ENCODE data around the gene ANKFY1. TPM values are rescaled to one million over a fixed set of nuclear protein-coding genes. Genes with fewer than 3 reads are reported as not detected.
"Not testable (repeated sequence)": the region's sequence is repeated elsewhere in the genome, so short reads cannot be mapped to it uniquely, and the experiment has no call there.

The ANKFY1 gene
- total RNA-seq, 1 donor from 2014 or later = 80.5 TPM

DNA sequence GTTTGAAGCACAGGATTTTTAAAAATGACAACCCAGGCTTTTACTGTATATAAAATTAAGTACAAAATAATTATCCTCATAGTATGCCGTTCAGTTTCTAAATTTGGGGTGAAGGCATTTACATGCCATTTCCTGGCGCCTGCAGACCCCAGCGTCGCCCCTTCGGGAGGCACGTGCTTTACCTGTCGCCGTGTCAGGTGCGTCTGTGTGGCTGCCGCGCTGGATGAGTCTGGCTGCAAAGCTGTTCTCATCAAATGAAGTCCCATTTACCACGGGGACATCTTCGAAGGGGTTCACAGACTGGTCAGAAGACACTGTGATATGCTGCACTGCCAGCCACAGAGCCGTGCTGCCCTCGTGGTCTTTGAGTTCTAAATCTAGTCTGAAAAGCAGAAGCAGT, 69.0 kb downstream of the ANKFY1 start:
- no peaks in the 10 kb centered on the region for H3K27me3 Mint-ChIP-seq (ENCODE audit: unreplicated experiment)
- H3K36me3 Mint-ChIP-seq (ENCODE audit: unreplicated experiment) = no peaks in the 10 kb centered on the region
- TF ChIP-seq, protein P1, sequence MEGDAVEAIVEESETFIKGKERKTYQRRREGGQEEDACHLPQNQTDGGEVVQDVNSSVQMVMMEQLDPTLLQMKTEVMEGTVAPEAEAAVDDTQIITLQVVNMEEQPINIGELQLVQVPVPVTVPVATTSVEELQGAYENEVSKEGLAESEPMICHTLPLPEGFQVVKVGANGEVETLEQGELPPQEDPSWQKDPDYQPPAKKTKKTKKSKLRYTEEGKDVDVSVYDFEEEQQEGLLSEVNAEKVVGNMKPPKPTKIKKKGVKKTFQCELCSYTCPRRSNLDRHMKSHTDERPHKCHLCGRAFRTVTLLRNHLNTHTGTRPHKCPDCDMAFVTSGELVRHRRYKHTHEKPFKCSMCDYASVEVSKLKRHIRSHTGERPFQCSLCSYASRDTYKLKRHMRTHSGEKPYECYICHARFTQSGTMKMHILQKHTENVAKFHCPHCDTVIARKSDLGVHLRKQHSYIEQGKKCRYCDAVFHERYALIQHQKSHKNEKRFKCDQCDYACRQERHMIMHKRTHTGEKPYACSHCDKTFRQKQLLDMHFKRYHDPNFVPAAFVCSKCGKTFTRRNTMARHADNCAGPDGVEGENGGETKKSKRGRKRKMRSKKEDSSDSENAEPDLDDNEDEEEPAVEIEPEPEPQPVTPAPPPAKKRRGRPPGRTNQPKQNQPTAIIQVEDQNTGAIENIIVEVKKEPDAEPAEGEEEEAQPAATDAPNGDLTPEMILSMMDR (IDR thresholded peaks at IDR 0.05; ENCODE audit: partially characterized antibody, unreplicated experiment) = no peak
- DNase-seq = no peak
- H3K9me3 Mint-ChIP-seq (ENCODE audit: unreplicated experiment) = no peaks in the 10 kb centered on the region
- H3K4me1 Mint-ChIP-seq (ENCODE audit: low read depth, unreplicated experiment) = peaks cover 2% of the 10 kb centered on the region
- no peak overlapping the region for H3K4me3 Mint-ChIP-seq (ENCODE audit: unreplicated experiment)
- no peak overlapping the region for H3K27ac Mint-ChIP-seq (ENCODE audit: unreplicated experiment)

- H3K9me3 Mint-ChIP-seq (ENCODE audit: unreplicated experiment); H3K36me3 Mint-ChIP-seq (ENCODE audit: unreplicated experiment); H3K27ac Mint-ChIP-seq (ENCODE audit: unreplicated experiment); H3K4me3 Mint-ChIP-seq (ENCODE audit: unreplicated experiment); DNase-seq; H3K4me1 Mint-ChIP-seq (ENCODE audit: low read depth, unreplicated experiment); H3K27me3 Mint-ChIP-seq (ENCODE audit: unreplicated experiment): not testable (repeated sequence)
Measured at GRCh38 chr17:4190791-4191190, 73.0 kb downstream of the ANKFY1 start.

DNA sequence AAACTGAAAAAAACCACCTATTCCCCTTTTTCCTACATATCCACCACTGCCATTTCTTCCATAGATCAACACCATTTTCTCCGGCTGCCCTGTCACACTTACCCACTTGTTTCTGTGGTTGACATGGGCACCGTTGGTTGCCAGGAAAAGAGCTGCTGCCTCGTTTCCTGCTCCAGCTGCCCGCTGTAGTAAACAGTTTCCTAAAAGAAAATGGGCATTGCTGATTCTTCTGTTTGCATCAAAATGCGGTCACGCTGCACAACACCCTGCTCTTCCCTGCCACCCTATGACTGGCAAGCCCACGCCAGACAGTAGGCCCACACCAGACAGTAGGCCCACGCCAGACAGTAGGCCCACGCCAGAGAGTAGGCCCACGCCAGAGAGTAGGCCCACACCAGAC, 74.5 kb downstream of the ANKFY1 start:
- no peak for DNase-seq
- peaks cover 8% of the 10 kb centered on the region for H3K36me3 Mint-ChIP-seq (ENCODE audit: unreplicated experiment)
- H3K9me3 Mint-ChIP-seq (ENCODE audit: unreplicated experiment) = peaks cover 1% of the 10 kb centered on the region
- H3K4me1 Mint-ChIP-seq (ENCODE audit: low read depth, unreplicated experiment) = no peaks in the 10 kb centered on the region
- TF ChIP-seq, protein P1 (IDR thresholded peaks at IDR 0.05; ENCODE audit: partially characterized antibody, unreplicated experiment) = no peak
- H3K4me3 Mint-ChIP-seq (ENCODE audit: unreplicated experiment) = no peak overlapping the region
- no peak overlapping the region for H3K27ac Mint-ChIP-seq (ENCODE audit: unreplicated experiment)
- no peaks in the 10 kb centered on the region for H3K27me3 Mint-ChIP-seq (ENCODE audit: unreplicated experiment)

GRCh38 chr17:4188076-4188475, 75.7 kb downstream of the ANKFY1 start:
- Mint-ChIP-seq H3K4me1 (ENCODE audit: low read depth, unreplicated experiment) (no peaks in the 10 kb centered on the region), H3K4me3 (ENCODE audit: unreplicated experiment) (no peak overlapping the region), H3K27ac (ENCODE audit: unreplicated experiment) (no peak overlapping the region), H3K36me3 (ENCODE audit: unreplicated experiment) (peaks cover 8% of the 10 kb centered on the region), H3K27me3 (ENCODE audit: unreplicated experiment) (no peaks in the 10 kb centered on the region), H3K9me3 (ENCODE audit: unreplicated experiment) (peaks cover 1% of the 10 kb centered on the region)
- TF ChIP-seq, protein P1 (IDR thresholded peaks at IDR 0.05; ENCODE audit: partially characterized antibody, unreplicated experiment) = no peak
- no peak for DNase-seq

DNA sequence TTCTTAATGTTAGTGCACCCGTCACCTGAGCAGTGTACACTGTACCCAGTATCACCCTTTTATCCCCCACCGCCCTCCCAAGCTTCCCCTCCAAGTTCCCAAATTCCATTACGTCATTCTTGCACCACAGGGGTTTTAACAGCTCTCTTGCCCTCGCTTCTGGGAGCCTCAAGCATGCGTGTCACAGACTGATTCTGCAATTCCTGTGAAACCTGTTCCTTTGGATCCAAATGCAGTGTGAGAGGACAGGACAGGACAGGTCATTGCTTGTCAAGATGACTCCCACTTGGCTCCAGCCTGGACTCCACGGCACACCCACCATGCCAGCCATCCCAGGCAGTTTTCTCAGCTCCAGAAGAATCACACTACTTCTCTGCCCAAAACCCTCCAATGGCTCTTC, 76.7 kb downstream of the ANKFY1 start:
- no peaks in the 10 kb centered on the region for H3K27me3 Mint-ChIP-seq (ENCODE audit: unreplicated experiment)
- TF ChIP-seq, protein P1 (IDR thresholded peaks at IDR 0.05; ENCODE audit: partially characterized antibody, unreplicated experiment) = no peak
- H3K36me3 Mint-ChIP-seq (ENCODE audit: unreplicated experiment) = peaks cover 8% of the 10 kb centered on the region
- no peak overlapping the region for H3K27ac Mint-ChIP-seq (ENCODE audit: unreplicated experiment)
- no peaks in the 10 kb centered on the region for H3K4me1 Mint-ChIP-seq (ENCODE audit: low read depth, unreplicated experiment)
- no peak for DNase-seq
- peaks cover 1% of the 10 kb centered on the region for H3K9me3 Mint-ChIP-seq (ENCODE audit: unreplicated experiment)
- H3K4me3 Mint-ChIP-seq (ENCODE audit: unreplicated experiment) = no peak overlapping the region

All from glutamatergic neuron (in vitro differentiated cells).